ENCODE results near the gene ATG9B.
A peak's percentile ranks its signal among the peaks of the same experiment; 100 is the strongest.

ATG9B gene

DNA sequence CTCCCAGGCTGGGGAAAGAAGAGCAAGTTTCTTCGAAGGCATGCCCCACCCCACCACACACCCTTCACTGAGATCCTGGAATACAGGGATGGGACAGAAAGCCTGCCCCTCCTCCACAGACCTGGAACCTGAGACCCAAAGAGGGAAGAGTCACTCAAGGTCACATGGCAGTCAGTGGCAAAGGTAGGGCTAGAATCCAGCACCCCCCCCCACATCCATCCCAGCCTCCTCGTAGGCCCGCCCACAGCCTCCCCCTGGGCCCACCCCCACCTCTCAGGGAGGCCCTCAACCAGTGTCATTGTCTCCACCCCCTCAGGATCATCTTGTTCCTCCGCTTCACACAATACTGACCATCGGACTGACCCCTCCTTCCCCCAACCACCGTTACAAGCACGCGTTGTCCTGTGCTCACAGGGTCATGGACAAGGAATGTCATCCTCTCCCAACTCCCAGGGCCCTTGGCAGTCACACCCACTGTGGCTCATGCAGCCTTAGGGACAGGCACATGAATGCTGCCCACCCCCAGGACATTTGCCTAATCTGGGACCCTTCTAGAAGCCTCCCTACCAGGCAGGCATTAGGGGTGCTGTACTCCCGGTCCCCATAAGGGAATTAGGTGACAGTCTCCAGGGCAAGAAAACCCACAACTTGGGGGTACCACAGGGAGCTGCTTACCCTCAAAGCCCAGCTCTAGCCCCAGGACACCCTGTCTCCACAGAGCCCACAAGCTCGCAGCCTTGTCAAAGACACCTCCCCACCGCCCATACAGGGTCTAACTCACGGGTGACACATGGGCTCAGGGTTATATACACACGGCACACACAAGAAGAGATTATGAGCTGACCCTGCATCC lies 47.5 kb downstream of the ATG9B start:
- DNase-seq: no peak
- intact Hi-C loops (cut with DNase I): no loop called here

DNA sequence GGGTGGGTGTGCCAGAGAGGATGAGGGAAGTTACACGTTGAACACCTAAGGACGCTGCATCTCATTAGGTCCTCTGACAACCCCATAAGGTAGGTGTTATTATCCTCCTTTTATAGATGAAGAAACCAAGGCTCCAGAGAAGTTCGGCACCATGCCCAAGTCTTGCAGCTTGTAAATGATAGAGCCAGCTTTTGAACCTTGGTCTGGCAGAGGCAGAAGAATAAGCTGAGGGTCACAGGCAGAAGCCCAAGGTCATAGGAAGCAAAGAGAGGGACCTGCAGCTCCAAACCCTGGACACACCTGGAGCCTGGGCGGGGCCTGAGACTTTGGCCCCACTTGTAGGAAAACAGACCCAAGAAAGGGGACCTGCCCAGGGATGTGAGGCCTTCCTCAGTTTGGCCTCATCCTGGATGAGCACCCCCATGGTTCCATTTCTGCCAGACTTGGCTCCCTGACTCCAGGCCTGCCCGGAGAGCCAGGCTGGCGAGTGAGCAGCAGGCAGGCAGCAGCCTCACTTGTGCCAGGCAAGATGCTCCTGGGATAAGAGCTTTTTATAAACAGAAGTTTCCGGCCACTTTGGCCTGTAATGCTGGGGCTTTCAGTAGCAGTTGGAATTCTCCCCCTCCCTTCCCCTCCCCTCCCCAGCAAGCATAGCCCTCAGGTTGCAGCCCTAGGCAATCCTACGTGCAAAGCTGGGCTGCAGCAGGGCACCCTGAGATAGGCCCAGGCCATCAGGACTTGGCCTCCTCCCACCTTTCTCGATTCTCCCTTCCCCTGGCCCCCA lies 48.6 kb downstream of the ATG9B start:
- intact Hi-C loops (cut with DNase I): no loop called here
- DNase-seq: no peak

DNA sequence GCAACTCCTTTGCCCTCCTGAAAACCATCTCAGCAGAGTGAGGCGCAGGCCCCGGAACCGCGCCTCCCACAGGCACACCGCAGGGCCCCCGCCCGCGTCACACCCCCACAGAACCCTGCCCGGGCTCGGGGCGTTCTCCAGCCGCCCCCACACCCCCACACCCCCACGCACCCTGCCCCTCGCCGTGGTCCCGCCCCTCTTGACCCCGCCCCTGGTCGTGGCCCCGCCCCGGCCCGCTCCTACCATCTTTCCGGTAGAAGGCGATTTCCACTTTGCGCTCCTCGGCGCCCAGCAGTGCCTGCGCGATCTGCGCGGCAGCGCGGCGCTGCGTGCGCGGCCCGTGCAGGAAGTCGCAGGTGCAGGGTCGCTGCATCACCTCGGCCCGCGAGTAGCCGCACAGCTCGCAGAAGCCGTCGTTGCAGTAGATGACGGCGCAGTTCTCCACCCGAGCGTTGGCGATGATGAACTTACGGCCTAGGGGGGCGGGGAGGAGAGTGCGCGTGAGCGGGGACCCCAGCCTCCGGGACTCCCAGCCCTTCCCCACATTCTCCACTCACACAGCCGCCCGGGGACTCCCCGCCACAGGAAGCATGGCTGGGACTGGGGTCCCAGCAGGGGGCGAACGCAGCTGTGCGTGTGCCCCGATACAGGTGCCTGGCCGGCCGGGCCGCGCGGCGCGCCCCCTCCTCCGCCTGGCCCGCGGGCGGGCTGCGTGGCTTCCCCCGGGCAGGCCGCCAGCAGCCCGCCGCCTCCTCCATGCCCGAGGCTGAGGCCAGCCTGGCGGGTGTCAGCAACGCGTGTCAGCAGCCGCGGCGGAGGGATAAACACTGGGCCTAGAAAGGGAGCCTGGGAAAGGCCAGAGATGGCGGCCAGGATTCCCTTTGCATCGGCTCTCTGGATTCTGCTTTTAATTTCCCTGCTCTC lies 49.6 kb downstream of the ATG9B start:
- intact Hi-C loops (cut with DNase I): no loop called here
- peak in 40 of 42 donors; percentile 40 to 86 (median 72) for DNase-seq

DNA sequence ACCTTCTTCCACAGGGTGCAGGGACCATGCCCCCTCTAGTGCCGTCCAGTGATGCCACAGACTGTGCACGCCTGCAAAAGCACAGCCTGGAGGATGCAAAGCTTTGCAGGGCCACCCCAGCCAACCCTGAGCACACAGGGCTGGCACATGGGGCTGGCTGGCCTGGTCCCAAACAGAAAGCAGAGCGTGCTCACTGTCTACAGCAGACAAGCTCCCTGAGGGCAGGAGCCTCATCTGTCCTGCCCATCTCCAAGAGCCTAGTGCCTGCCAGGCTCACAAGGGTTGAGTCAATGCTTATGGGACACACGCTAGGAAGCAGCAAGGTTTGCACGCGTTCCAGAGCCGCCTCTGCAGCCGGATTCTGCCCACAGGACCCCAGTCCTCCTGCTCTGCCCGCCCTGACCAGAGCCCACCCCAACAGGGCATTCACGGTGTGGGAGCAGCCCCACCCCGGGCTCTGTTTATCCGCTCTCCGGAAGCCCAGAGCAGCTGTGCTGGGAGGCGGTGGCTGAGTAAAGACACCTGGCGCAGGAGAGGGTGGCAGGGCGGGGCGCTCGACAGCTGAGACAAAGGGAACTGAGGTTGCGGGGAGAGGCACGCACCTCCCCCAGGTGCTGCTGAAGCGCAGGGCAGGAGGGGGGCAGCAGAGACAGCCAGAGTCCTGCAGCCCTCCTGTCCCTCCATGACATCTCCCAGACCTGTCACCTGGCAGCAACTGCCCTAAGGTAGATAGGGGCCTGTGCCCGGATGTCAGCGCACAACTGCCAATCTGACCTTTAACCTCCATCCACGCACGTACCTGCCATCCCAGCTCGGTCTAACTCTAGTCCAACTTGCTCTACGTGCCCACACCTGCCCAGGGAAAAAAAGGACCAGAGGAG lies 50.5 kb downstream of the ATG9B start:
- DNase-seq: peak in 37 of 42 donors; percentile 40 to 87 (median 63)
- intact Hi-C loops (cut with DNase I): no loop called here

DNA sequence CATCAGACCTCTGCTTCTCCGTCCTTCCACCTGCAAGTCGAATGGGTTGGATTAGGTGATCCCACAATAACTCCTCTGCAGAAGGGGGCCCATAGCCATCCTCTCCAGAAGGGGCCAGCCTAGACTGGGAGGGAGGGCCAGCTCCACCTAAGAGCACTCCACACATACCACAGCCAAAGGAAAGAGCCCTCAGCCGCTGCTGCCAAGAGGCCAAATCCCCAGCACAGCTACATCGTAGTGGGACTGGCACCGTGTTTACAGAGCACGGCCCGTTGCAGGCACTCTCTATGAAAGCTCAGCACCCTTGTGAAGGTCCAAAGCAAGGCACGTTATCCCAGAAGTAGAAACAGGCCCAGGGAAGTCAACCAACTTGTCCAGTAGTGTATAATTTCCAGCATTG lies 51.6 kb downstream of the ATG9B start:
- intact Hi-C loops (cut with DNase I): no loop called here
- DNase-seq: no peak

DNA sequence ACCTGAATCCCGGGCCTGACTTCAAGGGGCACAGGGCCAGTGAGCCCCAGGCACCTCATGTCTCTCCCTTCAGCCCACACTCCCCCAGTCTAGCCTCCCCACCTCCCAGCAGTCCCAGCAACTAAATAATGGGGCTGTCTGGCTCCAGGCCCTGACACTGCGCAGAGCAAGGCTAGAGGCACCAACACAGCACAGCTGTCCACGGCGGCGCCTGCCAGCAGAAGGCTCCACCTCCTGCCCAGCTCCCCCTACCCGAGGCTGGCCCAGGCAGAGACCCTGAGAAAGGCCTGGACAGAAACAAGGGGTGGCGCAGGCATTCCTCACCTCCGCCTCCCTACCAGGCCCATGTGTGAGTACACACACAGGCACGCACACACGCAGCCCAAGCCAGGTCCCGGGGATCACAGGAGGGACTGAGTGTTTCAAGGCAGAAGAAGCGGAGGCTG lies 52.2 kb downstream of the ATG9B start:
- DNase-seq: peak; percentile 66 to 93 (median 84)
- intact Hi-C loops (cut with DNase I): no loop called here

DNA sequence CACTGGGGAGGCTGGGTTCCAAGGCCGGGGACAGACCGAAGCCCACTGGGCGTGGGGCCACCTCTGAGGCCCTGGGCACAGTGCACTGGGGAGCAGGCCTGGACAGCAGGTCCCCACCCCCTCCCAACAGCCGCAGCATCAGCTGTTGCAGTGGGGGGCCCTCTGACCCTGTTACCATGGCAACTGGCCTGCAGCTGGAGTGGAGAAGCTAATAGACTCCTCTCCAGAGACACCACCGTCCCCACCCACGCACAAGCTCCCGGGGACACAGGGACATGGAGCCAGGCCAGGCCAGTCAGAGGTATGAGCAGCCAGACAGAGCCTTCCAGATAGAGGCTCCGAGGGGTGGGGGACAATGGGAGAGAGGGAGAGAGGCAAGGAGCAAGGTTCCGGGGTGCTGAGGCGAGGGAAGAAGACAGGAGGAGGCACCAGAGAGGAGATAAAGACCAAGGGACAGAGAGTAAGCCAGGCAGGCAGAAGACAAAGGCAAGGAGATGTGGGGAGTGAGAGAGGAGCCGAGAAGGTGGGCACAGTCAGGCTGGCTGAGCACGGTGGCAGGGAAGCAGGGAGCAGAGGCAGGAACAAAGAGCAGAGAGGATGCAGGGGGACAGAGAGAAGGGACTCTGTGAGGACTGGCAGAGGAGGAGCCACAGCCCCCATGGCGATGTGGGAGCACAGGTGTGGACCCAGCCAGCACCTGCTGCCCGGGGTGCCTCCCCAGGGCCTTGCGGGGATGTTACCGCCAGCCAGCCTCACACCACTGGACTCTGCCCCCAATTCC lies 52.9 kb downstream of the ATG9B start:
- peak in 12 of 42 donors; percentile 19 to 65 (median 42) for DNase-seq
- intact Hi-C loops (cut with DNase I): no loop called here

DNA sequence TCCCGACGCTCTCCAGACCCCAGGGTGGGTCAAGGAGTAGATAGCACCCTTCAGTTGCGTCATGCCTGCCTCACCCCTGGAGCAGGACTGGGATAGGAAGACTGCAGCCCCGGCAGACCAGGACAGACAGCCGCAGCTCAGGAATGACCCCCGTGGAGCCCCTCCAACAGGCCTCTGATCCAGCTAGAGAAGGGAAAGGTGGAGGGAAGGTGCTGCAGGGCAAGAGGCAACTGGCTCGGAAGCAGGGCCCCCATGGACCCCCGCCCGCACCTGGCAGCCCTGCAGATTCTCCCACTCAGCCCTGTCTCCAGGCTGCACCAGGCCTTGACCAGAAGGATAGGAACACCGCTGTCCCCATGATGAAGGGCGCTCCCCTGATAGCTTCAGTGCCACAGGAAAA lies 53.9 kb downstream of the ATG9B start:
- DNase-seq: no peak
- intact Hi-C loops (cut with DNase I): no loop called here

DNA sequence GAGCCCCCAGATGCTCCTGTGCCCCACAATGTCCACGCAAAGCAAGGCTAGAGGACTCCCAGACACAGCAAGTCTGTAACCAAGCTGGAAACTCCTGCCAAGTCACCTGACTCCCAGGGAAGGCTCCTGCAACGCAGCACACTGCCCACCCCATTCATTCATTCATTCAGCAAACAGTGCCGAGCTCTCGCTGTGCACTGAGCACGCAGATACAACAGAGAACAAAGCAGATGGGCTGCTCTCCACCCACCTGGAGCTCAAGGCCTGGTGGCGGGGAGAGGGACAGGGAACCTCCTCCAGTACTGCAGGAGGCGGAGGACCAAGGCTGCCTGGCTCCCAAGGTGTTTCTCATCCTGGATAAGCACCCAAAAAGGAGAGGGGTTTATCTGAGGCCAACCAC lies 54.8 kb downstream of the ATG9B start:
- intact Hi-C loops (cut with DNase I): no loop called here
- DNase-seq: peak in 1 of 42 donors; percentile 44

DNA sequence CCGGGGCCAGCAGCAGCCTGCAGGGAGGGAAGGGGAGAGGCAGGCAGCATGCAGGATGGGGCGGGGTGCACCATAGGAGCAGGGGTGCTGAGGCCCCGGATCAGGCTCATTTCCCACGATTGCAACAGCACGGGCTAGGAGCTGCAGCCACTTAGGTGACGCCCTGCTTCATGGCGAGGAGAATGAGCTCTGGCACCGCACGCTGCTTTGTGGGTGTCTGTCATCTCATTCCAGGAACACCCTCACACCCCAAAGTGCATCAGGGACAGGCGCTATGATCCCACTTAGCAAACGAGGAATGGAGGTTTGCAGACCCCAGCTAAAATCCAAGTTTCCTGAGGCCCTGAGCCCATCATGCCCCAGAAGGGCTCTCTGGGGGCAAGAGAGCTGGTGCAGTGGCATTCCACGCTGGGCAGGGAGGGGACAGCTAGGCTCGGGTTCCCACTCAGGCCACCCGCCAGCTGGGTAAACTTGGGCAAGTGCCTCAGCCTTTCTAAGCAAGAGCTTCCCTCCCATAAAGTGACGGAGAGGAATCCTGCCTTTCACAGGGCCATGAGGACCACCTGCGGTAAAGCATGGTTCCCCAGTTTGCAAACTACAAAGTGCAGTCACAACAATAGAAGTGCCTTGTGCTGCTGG lies 55.4 kb downstream of the ATG9B start:
- intact Hi-C loops (cut with DNase I): no loop called here
- peak in 21 of 42 donors; percentile 33 to 83 (median 56) for DNase-seq

DNA sequence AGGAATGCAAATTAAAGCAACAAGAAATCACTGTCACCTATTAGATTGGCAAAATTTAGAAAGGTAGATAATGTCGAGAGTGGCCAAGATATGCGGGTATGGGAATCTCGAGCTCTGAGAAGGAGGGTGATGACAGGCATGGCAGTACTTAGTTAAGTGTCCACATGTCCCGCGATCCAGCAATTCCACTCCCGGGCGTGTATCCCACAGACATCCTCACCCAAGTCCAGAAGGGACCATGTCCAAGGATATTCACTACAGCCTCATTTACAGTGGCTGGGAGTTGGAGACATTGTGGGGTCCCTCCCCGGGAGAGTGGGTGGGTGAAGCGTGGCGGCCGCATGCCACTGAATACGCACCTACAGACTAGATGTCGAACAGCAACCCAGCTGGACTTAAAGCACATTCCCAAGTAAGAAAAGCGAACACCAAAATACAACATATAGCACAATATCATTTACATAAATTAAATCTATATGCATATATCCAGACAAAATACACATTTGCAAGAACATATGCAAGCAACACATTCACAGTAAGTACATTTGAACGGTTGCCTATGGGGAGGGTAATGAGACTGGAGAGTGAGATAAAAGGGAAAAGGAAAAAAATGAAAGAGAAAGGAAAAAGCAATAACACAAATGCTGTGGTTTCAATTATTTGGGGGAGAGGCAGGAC lies 56.1 kb downstream of the ATG9B start:
- DNase-seq: no peak
- intact Hi-C loops (cut with DNase I): no loop called here

DNA sequence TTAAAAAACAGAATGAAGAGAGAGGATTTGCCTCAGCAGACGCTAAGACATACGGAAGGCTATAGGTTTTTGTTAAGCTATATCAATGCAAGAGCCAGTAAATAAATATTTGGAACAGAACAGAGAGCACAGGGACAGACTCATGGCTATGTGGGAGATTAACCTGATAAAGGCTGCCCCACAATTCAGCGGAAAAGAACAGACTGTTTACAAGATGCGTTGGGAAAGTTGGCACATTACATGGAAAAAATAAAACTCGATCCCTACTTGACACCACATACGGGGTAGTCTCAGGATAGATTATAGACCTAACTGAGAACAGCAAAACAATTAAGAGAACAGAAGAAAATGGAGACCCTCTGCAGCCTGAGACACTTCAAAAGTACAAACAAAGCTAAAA lies 56.9 kb downstream of the ATG9B start:
- intact Hi-C loops (cut with DNase I): no loop called here
- no peak for DNase-seq

DNA sequence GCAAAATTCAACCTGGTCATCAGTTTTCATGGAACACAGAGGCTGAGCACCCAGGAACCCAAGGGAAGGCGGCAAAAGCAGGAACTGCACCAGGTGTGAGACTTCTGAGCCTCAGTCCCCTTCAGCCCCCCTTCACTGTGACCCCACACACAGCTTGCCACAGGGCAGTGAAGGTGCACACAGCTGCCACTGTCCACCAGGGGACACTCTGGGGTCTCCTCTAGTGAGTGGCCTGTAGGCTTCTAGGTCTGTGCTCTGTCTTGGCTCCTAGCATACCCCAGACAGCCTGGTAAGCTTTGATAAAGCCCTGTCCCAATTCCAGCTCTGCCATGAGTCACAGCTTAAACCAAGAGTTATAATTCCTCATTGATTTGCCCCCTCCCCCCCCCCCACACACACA lies 58.3 kb downstream of the ATG9B start:
- intact Hi-C loops (cut with DNase I): no loop called here
- peak in 1 of 42 donors; percentile 43 for DNase-seq

DNA sequence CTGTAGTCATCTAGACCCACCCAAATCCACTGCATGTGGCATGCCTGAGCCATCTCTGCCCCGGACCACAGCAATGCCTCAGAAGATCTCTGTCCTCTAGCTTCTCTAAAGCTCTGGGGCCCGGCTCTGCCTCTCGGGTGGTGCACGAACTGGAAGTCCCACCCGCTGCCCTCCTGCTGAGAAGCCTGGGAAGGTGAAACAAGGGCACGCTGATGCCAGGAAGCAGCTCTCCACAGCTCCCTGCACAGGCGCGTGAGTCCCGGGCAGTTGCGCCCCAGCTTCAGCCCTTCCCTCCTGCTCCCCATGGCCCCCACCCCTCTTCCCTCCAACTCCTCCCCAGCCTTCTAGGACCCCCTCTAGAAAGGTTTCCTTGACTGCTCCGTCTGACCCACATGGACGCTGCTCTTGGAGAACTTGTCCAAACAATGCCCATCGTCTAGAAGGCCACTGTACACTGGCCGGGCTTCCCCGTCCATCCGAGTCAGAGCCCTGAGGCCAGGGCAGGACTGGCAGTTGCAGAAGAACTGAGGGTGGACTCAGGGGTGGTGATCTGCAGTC lies 58.9 kb downstream of the ATG9B start:
- intact Hi-C loops (cut with DNase I): no loop called here
- DNase-seq: no peak

Measured in head of caudate nucleus (tissue), 42 donors.